Right lobe of liver (tissue), 4 donors: ENCODE results near the gene ECT2.

Experiments
- CTCF ChIP-seq, 4 donors: fragments of 200-600 bp in 3 of 4; fragments of 450-650 bp in 1 of 4; IDR thresholded peaks; one replicate each; pipeline versions ENCODE4 v1.5.1 to v1.8.0; 2016 to 2022; ENCODE audit warnings: antibody characterized with exemption in 4 of 4, mild to moderate bottlenecking in 2 of 4
- POLR2A ChIP-seq: fragments of 450-650 bp; IDR thresholded peaks from one replicate; pipeline ENCODE4 v1.6.1; 2017; ENCODE audit warnings: antibody characterized with exemption, mild to moderate bottlenecking
- donor health status: DM: no; HTN: no; CAD: no.
- donor health status: DM: no; HTN: no; CAD: no.
- donor health status: DM: no; HTN: yes; CAD: no.

GRCh38 chr3:172813462-172813861 is 62.9 kb downstream of the ECT2 start:
- TF ChIP-seq POLR2A (no peak), CTCF (IDR thresholded peaks at IDR 0.05) (no peak)
